Activated T-cell treated with anti-CD3 and anti-CD28 coated beads, Interleukin-2, amount 50 U/mL, for 48 hours (primary cell): Measurements from ENCODE around the gene CARMIL1.

Source experiments
- DNase-seq, 2 experiments: peaks; one replicate each; pipeline ENCODE4 v3.0.0-alpha.2; 2020

CARMIL1 gene

GRCh38 chr6:25449774-25450173 is 170.6 kb downstream of the CARMIL1 start:
- DNase-seq, result no peak

DNA sequence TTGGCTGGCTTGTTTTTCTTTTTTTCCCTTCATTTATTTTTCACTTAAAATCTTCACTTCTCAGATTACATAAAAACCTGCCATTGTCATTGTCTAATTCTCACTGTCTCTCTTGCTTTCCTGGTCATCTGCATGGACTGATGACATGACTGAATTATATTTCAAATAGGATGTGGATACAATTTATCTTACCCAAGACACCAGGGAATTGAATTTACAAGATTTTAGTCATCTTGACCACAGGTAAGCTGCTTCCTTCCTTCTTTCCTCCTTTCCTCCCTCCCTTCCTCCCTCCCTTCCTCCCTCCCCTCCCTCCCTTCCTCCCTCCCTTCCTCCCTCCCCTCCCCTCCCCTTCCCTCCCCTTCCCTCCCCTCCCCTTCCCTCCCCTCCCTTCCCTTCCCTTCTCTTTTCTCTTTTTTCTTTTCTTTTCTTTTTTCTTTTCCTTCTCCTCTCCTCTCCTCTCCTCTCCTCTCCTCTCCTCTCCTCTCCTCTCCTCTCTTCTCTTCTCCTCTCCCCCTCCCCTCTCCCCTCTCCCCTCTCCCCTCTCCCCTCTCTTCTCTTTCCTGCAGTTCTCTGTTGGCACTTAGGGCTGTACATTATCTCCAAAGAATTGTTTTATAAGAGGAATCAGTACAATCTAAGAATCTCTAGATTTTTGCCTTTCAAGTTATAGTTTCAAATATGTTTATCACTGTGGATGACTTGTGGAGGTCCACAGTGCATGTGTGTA is 171.5 kb downstream of the CARMIL1 start:
- no peak for DNase-seq

GRCh38 chr6:25452031-25452430 is 172.9 kb downstream of the CARMIL1 start:
- no peak for DNase-seq

DNA sequence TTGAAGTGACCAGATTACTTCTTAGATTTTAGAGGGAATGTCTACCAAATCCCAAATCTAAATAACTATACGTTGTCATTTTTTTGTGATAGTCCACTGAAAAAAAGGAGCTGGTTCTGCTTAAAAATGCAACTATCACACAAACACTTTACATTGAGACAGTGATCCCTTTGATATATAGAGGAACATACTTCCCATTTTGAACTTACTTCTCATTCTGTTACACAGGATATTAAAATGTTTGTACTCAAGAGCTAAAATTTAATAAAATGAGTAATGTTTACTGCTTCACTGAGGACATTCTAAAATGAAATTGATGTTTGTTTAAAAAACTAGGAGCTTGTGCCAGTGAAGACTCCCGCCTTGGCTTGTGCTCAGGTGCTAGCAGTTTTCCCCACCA is 174.1 kb downstream of the CARMIL1 start:
- DNase-seq, result no peak

- DNase-seq, result no peak
These were observed 175.0 kb downstream of the CARMIL1 start for GRCh38 chr6:25454136-25454535.

DNA sequence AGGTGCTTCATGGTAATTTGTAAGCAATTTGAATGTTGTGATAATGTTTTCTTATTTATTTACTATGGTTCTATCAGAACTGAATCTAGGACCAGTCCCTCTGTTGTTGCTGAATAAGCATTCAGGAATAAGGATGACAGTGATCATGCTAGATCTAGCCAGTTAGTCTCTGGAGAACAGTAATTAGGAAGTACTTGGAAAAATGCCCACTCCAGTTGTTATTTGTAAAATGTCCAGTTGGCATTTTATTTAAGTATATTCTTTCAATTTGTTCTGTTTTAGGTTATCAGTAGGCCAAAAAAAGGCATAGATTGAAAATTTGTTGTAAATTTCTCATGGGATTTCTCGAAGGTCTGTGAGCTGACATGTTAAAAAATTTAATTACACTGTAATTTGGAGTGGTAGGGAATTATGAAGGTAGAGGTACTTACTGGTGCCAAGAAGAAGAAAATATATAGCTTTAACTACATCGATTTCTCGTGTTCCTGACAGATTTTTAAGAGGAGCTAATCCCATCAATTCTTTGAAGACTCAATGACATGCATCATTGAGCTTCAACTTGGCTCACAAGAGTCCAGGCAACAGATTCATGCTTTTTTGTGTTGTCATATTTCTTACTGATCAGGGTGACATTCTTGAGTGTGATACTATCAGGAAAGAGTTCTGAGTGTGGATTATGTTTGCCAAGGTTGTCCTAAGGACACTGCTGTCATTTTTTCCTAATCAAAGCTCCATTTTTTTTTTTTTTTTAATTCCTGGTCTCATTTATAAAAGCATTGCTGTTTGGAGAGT is 177.3 kb downstream of the CARMIL1 start:
- DNase-seq, result no peak

GRCh38 chr6:25457516-25457915 is 178.3 kb downstream of the CARMIL1 start:
- no peak for DNase-seq

DNA sequence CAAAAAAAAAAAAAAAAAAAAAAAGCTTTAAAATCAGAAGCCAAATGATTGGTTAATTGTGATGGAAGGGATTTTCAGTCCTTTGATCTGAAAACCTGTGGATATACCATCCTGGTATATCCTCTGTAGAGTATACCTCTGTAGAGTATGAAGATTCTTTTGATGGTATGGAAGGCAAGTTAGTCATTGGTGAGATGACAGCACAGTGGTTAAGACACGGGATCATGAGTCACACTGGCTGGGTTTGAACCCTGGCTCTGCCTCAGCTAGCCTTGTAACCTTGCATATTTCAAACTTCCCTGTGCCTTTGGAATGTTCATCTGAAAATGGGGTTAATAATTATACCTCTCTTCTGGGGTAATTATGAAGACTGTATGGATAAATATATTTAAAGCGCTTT is 179.3 kb downstream of the CARMIL1 start:
- DNase-seq, result no peak

DNA sequence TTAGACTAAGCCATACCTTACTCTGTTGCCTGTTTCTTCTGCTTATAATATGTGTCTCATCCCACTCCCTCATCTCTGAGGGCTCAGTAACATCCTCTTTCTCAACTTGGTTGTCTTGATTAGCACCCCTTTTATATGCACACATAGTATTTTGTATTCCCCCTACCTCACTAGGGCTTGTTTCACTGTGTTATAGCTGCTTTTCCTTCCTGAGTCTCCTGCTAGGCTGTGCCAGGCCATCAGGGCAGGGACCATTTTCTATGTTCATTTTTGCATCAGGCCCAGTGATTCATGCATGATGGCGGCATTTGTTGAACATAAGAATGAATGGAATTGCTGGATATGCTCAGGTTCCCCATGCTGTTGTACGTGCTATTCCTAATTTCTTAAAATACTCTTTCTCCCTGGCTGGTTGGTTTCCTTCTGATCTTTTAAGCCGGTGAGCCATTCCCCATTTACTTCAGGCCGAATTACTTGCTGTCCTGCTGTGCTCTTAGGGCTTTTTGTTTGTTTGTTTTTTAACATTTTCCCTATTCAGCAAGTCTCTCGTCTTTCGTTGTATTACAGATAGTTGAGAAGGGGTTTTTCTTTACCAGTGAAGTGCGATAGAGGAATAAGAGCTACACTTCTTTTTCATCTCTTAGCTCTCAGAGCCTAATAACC is 183.2 kb downstream of the CARMIL1 start:
- no peak for DNase-seq

DNA sequence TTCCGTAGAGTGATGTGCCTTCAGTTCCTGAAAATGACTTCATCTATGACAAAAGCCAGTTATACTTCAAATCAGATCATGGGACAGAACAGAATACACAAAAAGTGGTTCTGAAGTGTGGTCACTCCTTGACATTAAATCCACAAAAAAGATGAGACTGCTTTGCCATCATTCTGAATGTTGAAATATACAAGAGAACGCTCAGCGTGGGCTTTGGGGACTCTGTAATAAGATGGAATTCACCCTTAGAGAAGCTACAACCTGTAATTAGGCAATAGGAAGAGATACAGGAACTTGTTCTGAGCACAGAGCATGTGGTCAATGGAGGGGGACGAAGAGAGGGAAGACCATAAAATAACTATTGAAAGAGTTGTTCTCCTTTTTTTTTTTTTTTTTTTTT is 184.3 kb downstream of the CARMIL1 start:
- DNase-seq, result no peak

DNA sequence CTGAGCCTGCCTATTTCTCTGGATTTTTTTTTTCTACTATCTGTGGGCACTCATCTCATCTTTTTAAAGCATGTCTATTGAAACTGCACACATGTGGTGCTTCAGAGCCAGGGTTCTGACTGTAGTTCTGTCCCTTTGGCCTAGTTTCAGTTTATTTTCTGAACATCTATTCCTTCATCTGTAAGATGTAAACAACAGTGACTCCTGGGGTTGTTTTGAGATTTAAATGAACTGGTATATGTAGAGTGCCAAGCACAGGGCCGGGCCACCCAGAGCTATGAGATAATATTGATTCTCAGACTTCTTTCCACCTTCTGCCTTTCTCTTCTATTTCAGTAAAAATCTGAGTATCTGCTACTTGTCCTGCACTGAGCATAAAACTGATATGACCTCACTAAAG is 185.1 kb downstream of the CARMIL1 start:
- DNase-seq, result no peak

DNA sequence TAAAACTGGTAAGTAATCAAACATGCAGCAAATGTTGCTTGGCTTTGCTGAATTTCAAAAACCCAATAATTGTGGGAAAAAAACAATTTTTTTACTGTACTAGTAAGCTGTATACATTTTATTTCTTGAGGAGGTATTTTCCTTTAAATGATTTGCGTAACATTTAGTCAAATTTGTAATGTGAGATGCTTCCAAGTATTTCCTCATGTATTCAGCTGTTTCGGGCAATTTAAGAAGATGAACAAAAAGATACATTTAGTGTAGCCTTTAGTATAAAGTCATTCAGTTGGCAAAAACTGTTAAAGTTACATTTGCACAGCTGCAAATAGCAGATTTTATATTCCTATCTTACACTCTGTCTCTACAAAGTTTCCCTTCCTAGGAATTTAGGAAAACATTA is 186.8 kb downstream of the CARMIL1 start:
- DNase-seq, result no peak

DNA sequence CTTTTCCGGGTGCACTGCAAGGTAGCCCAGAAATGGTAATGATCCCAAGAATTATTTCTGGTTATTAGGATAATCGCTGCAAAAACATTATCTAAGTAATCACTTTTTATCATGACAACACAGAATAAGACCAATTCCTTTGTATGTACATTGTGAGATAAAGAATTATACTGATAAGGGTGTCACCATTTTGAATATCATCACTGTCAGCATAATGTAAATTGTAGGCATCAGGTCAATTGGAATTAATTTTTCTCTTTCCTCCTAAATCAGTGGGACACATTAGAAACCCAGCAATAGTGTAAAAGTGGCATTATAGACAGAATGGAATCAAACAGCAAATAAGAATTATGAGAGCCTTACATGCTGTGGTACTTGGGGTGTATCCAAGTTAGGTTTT is 189.7 kb downstream of the CARMIL1 start:
- DNase-seq, result no peak

DNA sequence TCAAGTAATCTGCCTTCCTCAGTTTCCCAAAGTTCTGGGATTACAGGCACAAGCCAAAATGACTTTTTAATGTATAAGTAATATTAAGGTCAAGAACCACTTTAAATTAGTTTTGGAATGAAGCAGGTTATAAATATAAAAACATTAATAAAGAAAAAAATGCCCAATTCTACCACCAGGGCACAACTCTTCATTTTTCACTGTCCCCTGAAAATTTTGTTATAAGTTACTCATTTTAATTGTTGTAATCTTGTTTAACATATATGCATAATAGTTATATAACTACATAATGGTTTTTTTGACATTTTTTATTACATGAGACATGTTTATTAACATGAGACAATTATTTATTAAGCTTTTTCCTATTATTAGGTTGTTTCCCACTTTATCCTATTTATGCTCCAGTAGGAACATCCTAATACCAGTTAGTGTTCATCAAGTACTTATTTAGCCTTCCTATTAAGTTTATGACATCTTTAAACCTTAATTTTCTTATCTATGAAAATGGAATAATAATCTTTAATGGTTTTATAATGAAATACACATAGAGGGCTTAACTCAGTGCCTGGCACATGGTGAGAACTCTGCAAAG is 190.7 kb downstream of the CARMIL1 start:
- no peak for DNase-seq

DNA sequence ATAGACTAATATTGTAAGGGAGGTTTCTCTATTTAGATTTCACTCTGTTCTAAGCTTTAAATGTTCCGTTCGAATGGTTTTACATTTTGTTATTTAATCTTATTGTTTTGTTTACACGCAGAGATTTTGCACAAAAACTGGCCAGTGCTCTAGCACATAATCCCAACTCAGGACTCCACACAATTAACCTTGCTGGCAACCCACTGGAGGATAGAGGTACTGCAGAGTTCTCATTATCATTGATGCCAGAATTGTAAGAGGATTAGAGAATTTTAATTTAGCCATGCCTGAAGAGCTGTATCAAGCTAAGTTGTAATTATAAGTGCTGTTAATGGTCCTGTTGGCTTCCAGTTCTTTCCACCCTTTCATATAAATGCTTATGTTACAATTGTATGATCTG is 193.1 kb downstream of the CARMIL1 start:
- DNase-seq, result no peak

DNA sequence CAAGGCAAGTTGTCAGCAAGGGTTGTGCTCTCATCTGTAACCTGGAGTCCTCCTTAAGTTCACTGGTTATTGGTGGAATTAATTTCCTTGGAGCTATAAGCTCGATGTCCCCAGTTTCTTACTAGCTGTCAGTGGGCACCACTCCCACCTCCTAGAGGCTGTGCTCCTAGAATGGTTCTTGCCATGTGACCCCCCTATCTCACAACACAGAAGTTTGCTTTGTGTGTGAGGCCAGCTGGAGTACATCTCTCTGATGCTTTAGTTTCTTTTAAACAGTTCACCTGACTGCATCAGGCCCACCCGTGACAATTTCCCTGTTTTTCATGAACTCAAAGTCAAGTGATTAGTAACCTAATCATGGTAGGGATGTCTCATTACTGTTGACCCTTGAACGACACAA is 193.7 kb downstream of the CARMIL1 start:
- DNase-seq, result no peak

DNA sequence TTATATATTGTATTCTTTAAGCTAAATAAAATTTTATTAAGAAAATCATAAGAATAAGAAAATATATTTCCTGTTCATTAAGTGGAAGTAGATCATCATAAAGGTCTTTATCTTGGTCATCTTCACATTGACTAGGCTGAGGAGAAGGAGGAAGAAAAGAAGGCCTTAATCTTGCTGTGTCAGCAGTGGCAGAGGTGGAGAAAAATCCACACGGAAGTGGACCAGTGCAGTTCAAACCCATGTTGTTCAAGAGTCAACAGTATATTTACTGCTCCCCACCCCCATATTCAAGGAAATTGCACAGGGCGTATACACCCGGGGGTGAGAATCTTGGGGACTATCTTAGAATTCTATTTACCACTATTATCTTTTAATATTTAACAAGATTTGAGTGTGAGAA is 194.3 kb downstream of the CARMIL1 start:
- no peak for DNase-seq

- no peak for DNase-seq
These were observed 197.0 kb downstream of the CARMIL1 start for GRCh38 chr6:25476126-25476525.

- DNase-seq, result no peak
These were observed 197.9 kb downstream of the CARMIL1 start for GRCh38 chr6:25477006-25477590.

DNA sequence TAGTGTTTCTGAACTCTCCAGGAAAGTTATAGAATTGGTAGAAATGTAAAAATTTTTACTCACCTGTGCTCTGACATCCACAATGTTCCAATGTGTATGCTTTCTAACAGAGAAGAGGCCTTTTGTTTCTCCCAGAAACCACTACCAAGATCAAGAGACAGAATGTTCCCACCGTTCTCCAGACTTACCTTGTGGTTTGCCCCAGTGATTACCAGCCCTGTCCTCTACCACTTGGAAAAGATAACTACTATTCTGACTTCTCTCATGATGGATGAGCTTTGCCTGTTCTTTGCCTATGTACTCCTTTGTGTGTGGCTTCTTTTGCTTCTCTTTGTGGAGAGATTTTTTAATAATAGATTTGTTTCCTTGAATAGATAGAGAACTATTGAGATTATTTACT is 199.8 kb downstream of the CARMIL1 start:
- DNase-seq, result no peak

- DNase-seq, result no peak
These were observed 202.1 kb downstream of the CARMIL1 start for GRCh38 chr6:25481267-25481666.

DNA sequence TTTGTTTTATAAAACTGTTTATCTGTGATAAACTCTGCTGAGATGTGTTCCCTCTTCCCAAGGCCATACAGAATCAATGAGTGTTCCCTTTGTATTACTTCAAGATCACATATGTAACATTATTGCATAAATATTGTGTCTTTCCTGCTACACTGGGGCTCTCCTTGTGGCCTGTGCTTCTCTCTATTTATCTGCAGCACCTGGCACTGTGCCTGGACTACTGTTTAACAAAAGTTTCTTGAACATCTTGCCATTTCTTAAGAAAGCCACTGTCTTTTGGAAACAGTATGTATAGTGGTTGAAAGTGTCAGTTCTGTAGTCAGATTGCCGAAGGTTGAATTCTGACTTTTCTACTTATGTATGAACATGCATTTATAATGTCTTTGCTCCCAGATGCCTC is 203.8 kb downstream of the CARMIL1 start:
- no peak for DNase-seq

- DNase-seq, result no peak
These were observed 204.8 kb downstream of the CARMIL1 start for GRCh38 chr6:25483943-25484342.
